GM18498 (cell line): ENCODE measurements around the gene BCAS3.

Experiments used
- ATAC-seq: cut with Tn5 transposase; IDR thresholded peaks from one replicate; pipeline ENCODE4 v1.9.1; 2021; ENCODE audit warnings: mild to moderate bottlenecking, moderate library complexity; ENCODE audit not compliant: unreplicated experiment

BCAS3 gene

GRCh38 chr17:61275395-61275794 is 597.7 kb downstream of the BCAS3 start:
- ATAC-seq = no peak

GRCh38 chr17:61276806-61277205 is 599.2 kb downstream of the BCAS3 start:
- no peak for ATAC-seq

GRCh38 chr17:61279476-61280145 is 602.0 kb downstream of the BCAS3 start:
- ATAC-seq = no peak

GRCh38 chr17:61280338-61280737 is 602.7 kb downstream of the BCAS3 start:
- no peak for ATAC-seq

GRCh38 chr17:61280851-61281250 is 603.2 kb downstream of the BCAS3 start:
- no peak for ATAC-seq

GRCh38 chr17:61282377-61282776 is 604.7 kb downstream of the BCAS3 start:
- no peak for ATAC-seq

GRCh38 chr17:61283043-61283442 is 605.4 kb downstream of the BCAS3 start:
- ATAC-seq = no peak

GRCh38 chr17:61284174-61284573 is 606.5 kb downstream of the BCAS3 start:
- ATAC-seq = no peak

- no peak for ATAC-seq
Measured at GRCh38 chr17:61284746-61285145, 607.1 kb downstream of the BCAS3 start.

GRCh38 chr17:61285526-61286320 is 608.1 kb downstream of the BCAS3 start:
- ATAC-seq = no peak

GRCh38 chr17:61286449-61286848 is 608.8 kb downstream of the BCAS3 start:
- no peak for ATAC-seq

GRCh38 chr17:61289408-61290385 is 612.0 kb downstream of the BCAS3 start:
- no peak for ATAC-seq

GRCh38 chr17:61291451-61292285 is 614.0 kb downstream of the BCAS3 start:
- ATAC-seq = no peak

GRCh38 chr17:61294286-61294685 is 616.6 kb downstream of the BCAS3 start:
- ATAC-seq = no peak

GRCh38 chr17:61294777-61295176 is 617.1 kb downstream of the BCAS3 start:
- ATAC-seq = no peak

GRCh38 chr17:61296058-61296457 is 618.4 kb downstream of the BCAS3 start:
- ATAC-seq = no peak

GRCh38 chr17:61299517-61300513 is 622.2 kb downstream of the BCAS3 start:
- ATAC-seq = no peak

GRCh38 chr17:61302953-61303816 is 625.5 kb downstream of the BCAS3 start:
- ATAC-seq = no peak
